Stimulated activated CD4-positive, alpha-beta T cell treated with anti-CD3 and anti-CD28 coated beads, TNF-alpha, amount 100 ng/mL, for 4 hours (primary cell): ENCODE data around the gene CEP112.

ENCODE experiments used
- DNase-seq, 3 experiments: peaks; one replicate each; pipeline ENCODE4 v3.0.0-alpha.2; 2020; ENCODE audit warnings: low read depth in 3 of 3

CEP112 gene

GRCh38 chr17:65595071-65595656 lies 596.8 kb downstream of the CEP112 start:
- no peak for DNase-seq

- no peak for DNase-seq
Observed at GRCh38 chr17:65593855-65594845, 597.8 kb downstream of the CEP112 start.

GRCh38 chr17:65593092-65593854 lies 598.7 kb downstream of the CEP112 start:
- no peak for DNase-seq

- no peak for DNase-seq
Observed at GRCh38 chr17:65592125-65592965, 599.6 kb downstream of the CEP112 start.

- DNase-seq, result no peak
Observed at GRCh38 chr17:65589321-65589720, 602.6 kb downstream of the CEP112 start.

GRCh38 chr17:65588181-65588808 lies 603.6 kb downstream of the CEP112 start:
- no peak for DNase-seq

- no peak for DNase-seq
Observed at GRCh38 chr17:65587534-65588180, 604.3 kb downstream of the CEP112 start.

- no peak for DNase-seq
Observed at GRCh38 chr17:65586899-65587298, 605.0 kb downstream of the CEP112 start.
